HG03520 (cell line): ENCODE measurements around the gene RFTN1.
A peak's percentile ranks its signal among the peaks of the same experiment; 100 is the strongest.
"Not testable (repeated sequence)": the region's sequence is repeated elsewhere in the genome, so short reads cannot be mapped to it uniquely, and the experiment has no call there.

Experiments
- ATAC-seq: cut with Tn5 transposase; IDR thresholded peaks from one replicate; pipeline ENCODE4 v1.9.1; 2021; ENCODE audit warnings: mild to moderate bottlenecking, moderate library complexity; ENCODE audit not compliant: unreplicated experiment

Gene RFTN1

GRCh38 chr3:16311960-16312451 lies 201.5 kb downstream of the RFTN1 start:
- peak; percentile 54 for ATAC-seq

GRCh38 chr3:16310486-16310885 lies 203.0 kb downstream of the RFTN1 start:
- not testable (repeated sequence) for ATAC-seq

- peak; percentile 90 for ATAC-seq
Observed at GRCh38 chr3:16309558-16309957, 203.9 kb downstream of the RFTN1 start.

- no peak for ATAC-seq
Observed at GRCh38 chr3:16308727-16309126, 204.8 kb downstream of the RFTN1 start.

GRCh38 chr3:16307832-16308531 lies 205.5 kb downstream of the RFTN1 start:
- ATAC-seq: no peak

GRCh38 chr3:16305111-16305541 lies 208.4 kb downstream of the RFTN1 start:
- no peak for ATAC-seq

- no peak for ATAC-seq
Observed at GRCh38 chr3:16304061-16305010, 209.2 kb downstream of the RFTN1 start.

GRCh38 chr3:16303037-16303575 lies 210.4 kb downstream of the RFTN1 start:
- ATAC-seq: no peak

GRCh38 chr3:16302082-16302631 lies 211.3 kb downstream of the RFTN1 start:
- ATAC-seq: no peak

- no peak for ATAC-seq
Observed at GRCh38 chr3:16301507-16301906, 212.0 kb downstream of the RFTN1 start.

GRCh38 chr3:16300881-16301359 lies 212.6 kb downstream of the RFTN1 start:
- ATAC-seq: peak; percentile 50

- ATAC-seq: no peak
Observed at GRCh38 chr3:16300307-16300706, 213.2 kb downstream of the RFTN1 start.

- no peak for ATAC-seq
Observed at GRCh38 chr3:16299746-16300145, 213.8 kb downstream of the RFTN1 start.

GRCh38 chr3:16298891-16299290 lies 214.6 kb downstream of the RFTN1 start:
- ATAC-seq: no peak

GRCh38 chr3:16297997-16298885 lies 215.3 kb downstream of the RFTN1 start:
- ATAC-seq: no peak

- no peak for ATAC-seq
Observed at GRCh38 chr3:16295298-16295890, 218.1 kb downstream of the RFTN1 start.

- no peak for ATAC-seq
Observed at GRCh38 chr3:16294844-16295243, 218.7 kb downstream of the RFTN1 start.

GRCh38 chr3:16290827-16291196 lies 222.7 kb downstream of the RFTN1 start:
- ATAC-seq: no peak

- no peak for ATAC-seq
Observed at GRCh38 chr3:16290007-16290826, 223.3 kb downstream of the RFTN1 start.
